Colonic mucosa (tissue), 4 donors: Measurements from ENCODE around the gene SERPINB8. TPM values are rescaled to one million over a fixed set of nuclear protein-coding genes. Genes with fewer than 3 reads are reported as not detected.

Experiments used
- DNase-seq: peaks from one replicate; pipeline ENCODE4 v3.0.0-alpha.2; 2020
- H3K27ac ChIP-seq: fragments of 200-600 bp; one replicate; pipeline ENCODE4 v1.8.0; 2021
- H3K27me3 ChIP-seq: fragments of 200-600 bp; one replicate; pipeline ENCODE4 v1.8.0; 2021
- H3K36me3 ChIP-seq: fragments of 200-600 bp; one replicate; pipeline ENCODE4 v1.8.0; 2021
- H3K4me1 ChIP-seq: fragments of 200-600 bp; one replicate; pipeline ENCODE4 v1.8.0; 2021; ENCODE audit warnings: mild to moderate bottlenecking
- H3K4me3 ChIP-seq: fragments of 200-600 bp; one replicate; pipeline ENCODE4 v1.8.0; 2021
- H3K9ac ChIP-seq, 2 donors: one replicate each; pipeline ENCODE4 v1.7.0; 2013; ENCODE audit warnings: control low read depth in 2 of 2, low read depth in 2 of 2, low read length in 2 of 2
- H3K9me3 ChIP-seq: fragments of 200-600 bp; one replicate; pipeline ENCODE4 v1.8.0; 2021
- intact Hi-C: fragments of 100-400 bp; cut with DNase I; formaldehyde crosslinking; loops from one replicate; pipeline ENCODE4 v1.14.1; 2022
- total RNA-seq, 2 donors: library from RNA; stranded (reverse); fragmentation: NEBNext Ultra II Directional in 1 of 2; extraction: Animal tissue kit (Norgen Biotek cat#: 25700) in 1 of 2; gene quantifications; one replicate each; pipeline ENCODE4 v1.2.1, GENCODE V29; 2021
- TF ChIP-seq, protein P1 (sequence below): fragments of 200-600 bp; IDR thresholded peaks from one replicate; pipeline ENCODE4 v1.8.0; 2022; ENCODE audit warnings: antibody characterized with exemption, mild to moderate bottlenecking
- donor health status: healthy.
- donor health status: DM: no; HTN: no; CAD: no.
- donor health status: DM: no; HTN: no; CAD: no.

SERPINB8 gene
- total RNA-seq, 2 donors from 2014 or later: 9.2 to 20.1 TPM

DNA sequence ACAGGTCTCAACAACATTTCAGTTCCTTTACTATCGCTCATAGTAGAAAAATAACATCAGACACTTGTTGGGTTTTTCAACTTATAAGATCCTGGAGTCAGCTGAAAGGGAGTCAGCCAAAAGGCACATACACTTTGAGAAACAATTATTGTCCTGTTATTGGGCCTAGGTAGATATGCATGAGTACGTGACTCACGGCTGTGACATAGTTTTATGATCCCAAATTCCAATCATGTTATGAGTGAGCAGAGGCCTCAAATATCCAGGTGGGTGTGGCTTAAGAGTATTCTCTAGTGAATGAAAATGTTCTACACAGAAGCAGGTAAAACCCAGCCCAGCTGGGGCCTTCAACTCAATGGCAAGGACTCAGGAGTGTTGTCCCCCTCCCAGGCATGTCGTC lies 27.2 kb downstream of the SERPINB8 start:
- intact Hi-C loops: loop anchor here (10.0 kb wide), 2 partner anchors 102 to 482 kb away; no protein-coding TSS in a partner anchor
- TF ChIP-seq, protein P1, sequence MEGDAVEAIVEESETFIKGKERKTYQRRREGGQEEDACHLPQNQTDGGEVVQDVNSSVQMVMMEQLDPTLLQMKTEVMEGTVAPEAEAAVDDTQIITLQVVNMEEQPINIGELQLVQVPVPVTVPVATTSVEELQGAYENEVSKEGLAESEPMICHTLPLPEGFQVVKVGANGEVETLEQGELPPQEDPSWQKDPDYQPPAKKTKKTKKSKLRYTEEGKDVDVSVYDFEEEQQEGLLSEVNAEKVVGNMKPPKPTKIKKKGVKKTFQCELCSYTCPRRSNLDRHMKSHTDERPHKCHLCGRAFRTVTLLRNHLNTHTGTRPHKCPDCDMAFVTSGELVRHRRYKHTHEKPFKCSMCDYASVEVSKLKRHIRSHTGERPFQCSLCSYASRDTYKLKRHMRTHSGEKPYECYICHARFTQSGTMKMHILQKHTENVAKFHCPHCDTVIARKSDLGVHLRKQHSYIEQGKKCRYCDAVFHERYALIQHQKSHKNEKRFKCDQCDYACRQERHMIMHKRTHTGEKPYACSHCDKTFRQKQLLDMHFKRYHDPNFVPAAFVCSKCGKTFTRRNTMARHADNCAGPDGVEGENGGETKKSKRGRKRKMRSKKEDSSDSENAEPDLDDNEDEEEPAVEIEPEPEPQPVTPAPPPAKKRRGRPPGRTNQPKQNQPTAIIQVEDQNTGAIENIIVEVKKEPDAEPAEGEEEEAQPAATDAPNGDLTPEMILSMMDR: no peak
- H3K9ac ChIP-seq: no peak overlapping the region
- DNase-seq: no peak
- no peaks in the 10 kb centered on the region for H3K36me3 ChIP-seq
- no peak overlapping the region for H3K27ac ChIP-seq
- H3K27me3 ChIP-seq: no peaks in the 10 kb centered on the region
- no peak overlapping the region for H3K4me3 ChIP-seq
- H3K4me1 ChIP-seq: no peaks in the 10 kb centered on the region
- H3K9me3 ChIP-seq: no peaks in the 10 kb centered on the region

DNA sequence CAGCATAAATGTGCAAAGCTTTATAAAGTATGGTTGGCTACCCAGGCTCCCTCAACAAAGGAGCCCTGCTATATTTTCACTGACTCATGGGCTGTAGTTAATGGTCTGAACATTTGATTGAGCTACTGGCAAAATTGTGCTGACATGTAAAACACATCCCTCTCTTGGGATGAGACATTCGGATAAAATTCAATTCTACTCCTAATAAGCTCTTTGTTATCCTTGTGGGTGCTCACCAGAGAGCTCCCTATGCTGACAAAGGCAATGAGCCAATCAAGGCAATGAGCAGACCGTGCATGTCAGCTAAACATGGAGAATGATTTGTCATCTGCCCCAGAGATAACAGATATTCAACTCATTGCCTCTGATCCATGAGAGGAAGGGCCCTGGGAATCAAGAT lies 27.7 kb downstream of the SERPINB8 start:
- Histone ChIP-seq H3K36me3 (no peaks in the 10 kb centered on the region), H3K9me3 (no peaks in the 10 kb centered on the region), H3K4me3 (no peak overlapping the region), H3K4me1 (no peaks in the 10 kb centered on the region), H3K9ac (no peak overlapping the region), H3K27ac (no peak overlapping the region), H3K27me3 (no peaks in the 10 kb centered on the region)
- intact Hi-C loops: loop anchor here (10.0 kb wide), 2 partner anchors 103 to 483 kb away; no protein-coding TSS in a partner anchor
- TF ChIP-seq, protein P1: no peak
- DNase-seq: no peak

- TF ChIP-seq, protein P1: no peak
- intact Hi-C loops: loop anchor here (10.0 kb wide), 2 partner anchors 105 to 485 kb away; no protein-coding TSS in a partner anchor
- no peak for DNase-seq
Observed at GRCh38 chr18:63999871-64000270, 30.0 kb downstream of the SERPINB8 start.

DNA sequence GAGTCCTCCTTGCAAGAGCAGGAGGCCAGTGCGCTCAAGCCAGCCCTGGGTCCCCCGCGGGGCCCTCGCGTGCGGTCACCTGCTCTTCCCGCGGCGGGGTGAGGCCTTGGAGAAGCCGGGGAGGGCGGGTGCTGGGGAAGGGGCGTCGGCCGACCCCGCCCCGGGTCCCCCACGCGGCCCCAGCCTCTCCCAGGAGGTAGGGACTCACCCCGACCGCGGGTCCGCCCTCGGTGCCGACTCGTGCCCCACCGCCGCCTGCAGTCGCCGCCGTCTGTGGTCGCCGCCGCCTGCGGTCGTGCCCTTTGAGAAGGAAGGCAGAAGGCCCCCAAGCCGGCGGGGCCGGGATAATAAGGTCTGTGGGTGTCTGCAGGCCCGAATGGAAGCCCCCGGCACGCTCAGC lies 32.7 kb downstream of the SERPINB8 start:
- TF ChIP-seq, protein P1: no peak
- Histone ChIP-seq H3K4me3 (no peak overlapping the region), H3K4me1 (no peaks in the 10 kb centered on the region), H3K36me3 (no peaks in the 10 kb centered on the region), H3K27me3 (no peaks in the 10 kb centered on the region), H3K9me3 (no peaks in the 10 kb centered on the region), H3K9ac (no peak overlapping the region), H3K27ac (no peak overlapping the region)
- intact Hi-C loops: no loop called here
- no peak for DNase-seq

More at GRCh38 chr18:63999871-64000270, 30.0 kb downstream of the SERPINB8 start:
- Histone ChIP-seq H3K9me3 (no peaks in the 10 kb centered on the region), H3K9ac (no peak overlapping the region), H3K27me3 (no peaks in the 10 kb centered on the region), H3K4me3 (no peak overlapping the region), H3K27ac (no peak overlapping the region), H3K4me1 (no peaks in the 10 kb centered on the region), H3K36me3 (no peaks in the 10 kb centered on the region)

- intact Hi-C loops: no loop called here
- Histone ChIP-seq H3K36me3 (no peaks in the 10 kb centered on the region), H3K4me1 (no peaks in the 10 kb centered on the region), H3K9ac (no peak overlapping the region), H3K27ac (no peak overlapping the region), H3K27me3 (no peaks in the 10 kb centered on the region), H3K9me3 (no peaks in the 10 kb centered on the region), H3K4me3 (no peak overlapping the region)
- no peak for DNase-seq
- TF ChIP-seq, protein P1: no peak
Observed at GRCh38 chr18:64009305-64009704, 39.4 kb downstream of the SERPINB8 start.
